Hepatocyte (in vitro differentiated cells): Measurements from ENCODE around the gene BACH2. TPM values are rescaled to one million over a fixed set of nuclear protein-coding genes. Genes with fewer than 3 reads are reported as not detected.

ENCODE experiments used
- DNase-seq: peaks from one replicate; pipeline ENCODE4 v3.0.0-alpha.2; 2016; ENCODE audit warnings: low spot score
- H2AFZ ChIP-seq: fragments of 200-600 bp; sonication (generic); 2 replicates; pipeline ENCODE4 v1.6.0; 2016; ENCODE audit warnings: antibody characterized with exemption, mild to moderate bottlenecking
- H3K27ac ChIP-seq: fragments of 200-600 bp; sonication (generic); 2 replicates; pipeline ENCODE4 v1.5.1; 2016; ENCODE audit warnings: mild to moderate bottlenecking
- H3K27me3 ChIP-seq: fragments of 200-600 bp; sonication (generic); 2 replicates; pipeline ENCODE4 v1.6.1; 2016
- H3K36me3 ChIP-seq: fragments of 200-600 bp; sonication (generic); replicated peaks from 2 replicates; pipeline ENCODE4 v1.5.1; 2016; ENCODE audit warnings: low read depth; ENCODE audit not compliant: insufficient read depth
- H3K4me1 ChIP-seq: fragments of 200-600 bp; sonication (generic); 2 replicates; pipeline ENCODE4 v1.5.1; 2016; ENCODE audit warnings: mild to moderate bottlenecking, moderate library complexity; ENCODE audit not compliant: insufficient read depth
- H3K4me2 ChIP-seq: fragments of 200-600 bp; sonication (generic); 2 replicates; pipeline ENCODE4 v1.6.0; 2016
- H3K4me3 ChIP-seq: fragments of 200-600 bp; sonication (generic); 2 replicates; pipeline ENCODE4 v1.5.1; 2016; ENCODE audit warnings: mild to moderate bottlenecking
- H3K79me2 ChIP-seq: fragments of 200-600 bp; sonication (generic); 2 replicates; pipeline ENCODE4 v1.6.0; 2017; ENCODE audit warnings: mild to moderate bottlenecking
- H3K9me2 ChIP-seq: fragments of 200-600 bp; sonication (generic); replicated peaks from 2 replicates; pipeline ENCODE4 v1.6.0; 2017; ENCODE audit warnings: mild to moderate bottlenecking; ENCODE audit not compliant: insufficient read depth
- H3K9me3 ChIP-seq: fragments of 200-600 bp; sonication (generic); 2 replicates; pipeline ENCODE4 v1.5.1; 2016; ENCODE audit warnings: low read depth, mild to moderate bottlenecking
- H4K20me1 ChIP-seq: fragments of 200-600 bp; sonication (generic); 2 replicates; pipeline ENCODE4 v1.6.0; 2016; ENCODE audit warnings: mild to moderate bottlenecking; ENCODE audit not compliant: insufficient read depth, poor library complexity, severe bottlenecking
- EZH2 ChIP-seq: fragments of 200-600 bp; sonication (generic); IDR thresholded peaks from 2 replicates; pipeline ENCODE4 v1.6.1; 2016; ENCODE audit warnings: antibody characterized with exemption, mild to moderate bottlenecking, borderline replicate concordance
- EZH2phosphoT487 ChIP-seq: fragments of 200-600 bp; sonication (generic); IDR thresholded peaks from one replicate; pipeline ENCODE4 v1.6.1; 2018; ENCODE audit warnings: antibody characterized with exemption, mild to moderate bottlenecking, low read depth, moderate library complexity; ENCODE audit not compliant: unreplicated experiment, severe bottlenecking
- WGBS: methylation state at CpG from one replicate; pipeline ENCODE4 v1.1.6; 2016; ENCODE audit warnings: low lambda C conversion rate; ENCODE audit errors: missing lambda C conversion rate; 5-methylcytosine and 5-hydroxymethylcytosine counted together
- polyA plus RNA-seq: library from polyadenylated mRNA; unstranded; fragments of >200 nt; fragmentation: Nextera tagmentation; extraction: Ambion mirVana; gene quantifications from 2 replicates; pipeline ENCODE4 v1.2.1, GENCODE V29; 2016
- total RNA-seq: library from RNA; depleted of rRNA; stranded (reverse); fragments of >200 nt; gene quantifications from 2 replicates; pipeline ENCODE4 v1.2.3, GENCODE V29; 2014
- TF ChIP-seq, protein P1 (sequence below): fragments of 200-600 bp; sonication (generic); IDR thresholded peaks from 2 replicates; pipeline ENCODE4 v1.5.1; 2016; ENCODE audit warnings: antibody characterized with exemption, mild to moderate bottlenecking; ENCODE audit not compliant: poor library complexity

BACH2 gene
- total and polyA plus RNA-seq, 2 experiments from 2014 or later = 2.3 to 2.6 TPM

- Histone ChIP-seq H3K4me2 (no peak overlapping the region), H3K4me3 (no peak overlapping the region), H3K4me1 (no peaks in the 10 kb centered on the region), H3K36me3 (no peaks in the 10 kb centered on the region), H3K9me2 (no peaks in the 10 kb centered on the region), H3K27me3 (peaks cover 37% of the 10 kb centered on the region), H4K20me1 (no peaks in the 10 kb centered on the region), H3K27ac (no peak overlapping the region), H3K9me3 (no peaks in the 10 kb centered on the region), H2AFZ (no peak overlapping the region), H3K79me2 (peaks cover 5% of the 10 kb centered on the region)
- TF ChIP-seq, protein P1, sequence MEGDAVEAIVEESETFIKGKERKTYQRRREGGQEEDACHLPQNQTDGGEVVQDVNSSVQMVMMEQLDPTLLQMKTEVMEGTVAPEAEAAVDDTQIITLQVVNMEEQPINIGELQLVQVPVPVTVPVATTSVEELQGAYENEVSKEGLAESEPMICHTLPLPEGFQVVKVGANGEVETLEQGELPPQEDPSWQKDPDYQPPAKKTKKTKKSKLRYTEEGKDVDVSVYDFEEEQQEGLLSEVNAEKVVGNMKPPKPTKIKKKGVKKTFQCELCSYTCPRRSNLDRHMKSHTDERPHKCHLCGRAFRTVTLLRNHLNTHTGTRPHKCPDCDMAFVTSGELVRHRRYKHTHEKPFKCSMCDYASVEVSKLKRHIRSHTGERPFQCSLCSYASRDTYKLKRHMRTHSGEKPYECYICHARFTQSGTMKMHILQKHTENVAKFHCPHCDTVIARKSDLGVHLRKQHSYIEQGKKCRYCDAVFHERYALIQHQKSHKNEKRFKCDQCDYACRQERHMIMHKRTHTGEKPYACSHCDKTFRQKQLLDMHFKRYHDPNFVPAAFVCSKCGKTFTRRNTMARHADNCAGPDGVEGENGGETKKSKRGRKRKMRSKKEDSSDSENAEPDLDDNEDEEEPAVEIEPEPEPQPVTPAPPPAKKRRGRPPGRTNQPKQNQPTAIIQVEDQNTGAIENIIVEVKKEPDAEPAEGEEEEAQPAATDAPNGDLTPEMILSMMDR = no peak
- TF ChIP-seq EZH2phosphoT487 (no peak), EZH2 (no peak)
- WGBS = 86% methylated on average over 4 of the region's 4 CpGs
- DNase-seq = no peak
Observed at GRCh38 chr6:90291565-90291964, 5.1 kb downstream of the BACH2 start.

GRCh38 chr6:90290811-90291420 is 5.7 kb downstream of the BACH2 start:
- Histone ChIP-seq H3K4me2 (no peak overlapping the region), H3K4me3 (no peak overlapping the region), H3K27ac (no peak overlapping the region), H3K79me2 (peaks cover 5% of the 10 kb centered on the region), H3K9me3 (no peaks in the 10 kb centered on the region), H2AFZ (no peak overlapping the region), H3K27me3 (peaks cover 37% of the 10 kb centered on the region), H3K9me2 (no peaks in the 10 kb centered on the region), H4K20me1 (no peaks in the 10 kb centered on the region), H3K36me3 (no peaks in the 10 kb centered on the region), H3K4me1 (no peaks in the 10 kb centered on the region)
- no peak for DNase-seq
- 91% methylated on average over 5 of the region's 5 CpGs for WGBS
- TF ChIP-seq EZH2phosphoT487 (no peak), EZH2 (no peak)

- TF ChIP-seq, protein P1 = no peak
- TF ChIP-seq EZH2phosphoT487 (no peak), EZH2 (no peak)
- Histone ChIP-seq H3K9me2 (no peaks in the 10 kb centered on the region), H3K4me2 (no peak overlapping the region), H3K27ac (no peak overlapping the region), H4K20me1 (no peaks in the 10 kb centered on the region), H3K79me2 (peaks cover 5% of the 10 kb centered on the region), H3K4me3 (no peak overlapping the region), H2AFZ (no peak overlapping the region), H3K4me1 (peaks cover 5% of the 10 kb centered on the region), H3K27me3 (peaks cover 32% of the 10 kb centered on the region), H3K9me3 (no peaks in the 10 kb centered on the region), H3K36me3 (no peaks in the 10 kb centered on the region)
- 88% methylated on average over 1 of the region's 1 CpG for WGBS
- DNase-seq = no peak
Observed at GRCh38 chr6:90289902-90290301, 6.7 kb downstream of the BACH2 start.

DNA sequence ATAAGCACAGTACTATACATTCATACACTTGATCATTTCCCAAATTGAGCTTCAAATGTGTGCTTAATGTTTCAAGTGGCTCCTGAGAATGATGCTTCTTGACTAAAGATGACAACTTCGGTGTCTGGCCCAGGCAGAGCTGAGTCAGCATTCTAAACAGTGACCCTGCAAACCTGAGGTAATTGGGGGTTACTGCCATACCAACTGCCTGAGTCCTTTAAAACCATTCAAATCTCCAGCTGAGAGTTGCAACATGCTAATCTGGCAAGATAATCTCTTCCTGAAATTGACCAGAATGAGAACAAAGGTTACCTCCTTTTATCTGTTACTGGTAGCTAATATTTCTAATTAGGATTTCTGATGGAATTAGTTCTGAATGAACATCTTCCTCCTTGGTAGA is 8.2 kb downstream of the BACH2 start:
- TF ChIP-seq EZH2 (no peak), EZH2phosphoT487 (no peak)
- TF ChIP-seq, protein P1 = no peak

More for the DNA sequence above, 8.2 kb downstream of the BACH2 start:
- no peak overlapping the region for H3K4me2 ChIP-seq
- peaks cover 5% of the 10 kb centered on the region for H3K79me2 ChIP-seq
- peaks cover 11% of the 10 kb centered on the region for H3K4me1 ChIP-seq
- H3K9me3 ChIP-seq = no peaks in the 10 kb centered on the region
- no peak overlapping the region for H3K4me3 ChIP-seq
- no peaks in the 10 kb centered on the region for H3K36me3 ChIP-seq
- WGBS = 24% methylated on average over 1 of the region's 1 CpG
- H3K27ac ChIP-seq = no peak overlapping the region
- no peak overlapping the region for H2AFZ ChIP-seq
- DNase-seq = peak; percentile 23
- H3K9me2 ChIP-seq = no peaks in the 10 kb centered on the region
- H4K20me1 ChIP-seq = no peaks in the 10 kb centered on the region
- H3K27me3 ChIP-seq = peaks cover 17% of the 10 kb centered on the region
